Measurements from ENCODE around the gene MPC2.

The MPC2 gene

DNA sequence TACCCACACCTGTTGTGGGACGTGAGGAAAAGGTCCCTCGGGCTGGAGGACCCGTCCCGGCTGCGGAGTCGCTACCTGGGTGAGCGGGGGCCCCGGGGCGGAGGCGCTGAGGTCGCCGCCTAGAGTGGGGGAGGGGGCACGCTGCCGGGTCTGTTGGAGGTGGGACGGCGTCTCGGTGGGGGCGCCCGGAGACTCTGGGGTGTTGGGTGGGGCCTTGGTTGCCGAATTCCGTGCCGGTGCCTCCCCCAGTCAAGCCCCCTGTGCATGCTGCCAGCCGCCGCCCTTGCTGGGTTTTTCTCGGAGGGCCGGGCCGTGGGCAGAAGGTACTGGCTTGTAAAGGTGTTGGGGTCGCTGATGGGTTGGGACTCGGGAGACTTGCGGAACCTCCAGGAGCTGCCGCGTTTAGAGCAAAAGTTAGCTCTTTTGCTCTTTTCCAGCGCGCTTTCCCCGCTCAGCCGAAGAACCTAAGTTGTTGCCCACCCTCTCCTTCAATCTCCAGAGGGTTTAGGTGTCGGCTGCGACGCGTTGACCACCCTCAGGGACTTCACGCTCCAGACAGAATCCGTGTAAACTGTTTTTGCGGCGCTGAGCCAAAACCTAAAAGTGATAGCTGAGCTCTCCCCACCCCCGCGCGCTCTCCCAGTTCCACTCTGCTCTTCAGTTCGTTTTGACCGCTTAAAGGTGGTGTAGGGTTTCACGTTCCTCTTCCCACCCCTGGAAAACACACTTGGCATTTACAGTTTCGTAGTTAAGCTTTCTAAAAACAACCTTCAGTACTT lies at the start of gene MPC2:
Gene MPC2, minus strand, starts transcription at position 143 of the 779 bp plus-strand sequence. CDS start 1,231 bp downstream, outside the sequence.
- no peak for DNase-seq

DNA sequence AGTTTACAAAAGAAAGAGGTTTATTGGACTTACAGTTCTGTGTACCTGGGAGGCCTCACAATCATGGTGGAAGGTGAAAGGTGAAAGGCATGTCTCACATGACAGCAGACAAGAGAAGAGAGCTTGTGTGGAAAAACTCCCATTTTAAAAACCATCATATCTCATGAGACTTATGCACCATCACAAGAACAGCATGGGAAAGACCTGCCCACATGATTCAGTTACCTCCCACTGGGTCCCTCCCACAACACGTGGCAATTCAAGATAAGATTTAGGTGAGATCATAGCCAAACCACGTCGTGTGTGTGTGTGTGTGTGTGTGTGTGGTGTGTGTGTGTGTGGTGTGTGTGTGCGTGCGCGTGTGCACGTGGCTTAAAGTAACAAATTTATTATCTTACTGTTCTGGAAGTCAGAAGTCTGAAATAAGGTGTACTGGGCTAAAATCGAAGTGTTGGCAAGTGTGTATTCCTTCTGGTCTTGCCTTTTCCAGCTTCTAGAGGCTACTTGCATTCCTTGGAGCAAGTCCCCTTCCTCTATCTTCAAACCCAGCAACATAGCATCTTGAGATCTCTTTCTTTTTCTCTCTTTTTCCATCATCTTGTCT lies 48.1 kb upstream of the MPC2 start:
- DNase-seq, result no peak

DNA sequence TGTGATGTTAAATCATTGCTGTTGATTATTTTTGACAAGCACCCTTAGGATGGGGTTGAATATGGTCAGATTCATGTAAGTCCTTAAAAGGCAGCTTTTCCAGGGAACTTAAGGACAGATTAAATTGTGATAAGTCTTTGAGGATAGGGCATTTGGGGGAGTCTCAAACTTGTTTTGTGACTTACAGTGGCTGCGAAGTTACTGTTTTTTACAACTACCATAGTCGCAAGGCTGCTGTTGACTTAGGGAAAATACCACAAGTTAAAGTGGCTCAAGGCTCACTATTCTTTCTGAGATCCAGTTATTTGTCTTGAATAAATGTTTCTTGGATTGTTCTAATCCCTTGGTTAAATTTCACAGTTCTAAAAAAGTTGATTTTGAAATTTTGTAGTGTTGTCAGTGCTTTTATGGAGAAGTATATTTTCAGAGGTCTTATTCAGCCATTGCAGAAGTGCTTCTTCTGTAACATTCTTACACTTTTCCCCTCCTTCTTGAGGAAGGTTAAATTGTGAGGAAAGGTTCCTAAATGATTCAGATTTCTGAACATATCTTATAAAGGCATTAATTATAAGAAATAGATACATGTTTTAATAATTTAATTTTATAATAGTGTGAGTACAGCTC lies 47.0 kb upstream of the MPC2 start:
- no peak for DNase-seq

GRCh38 chr1:167981933-167982332 lies 45.1 kb upstream of the MPC2 start:
- no peak for DNase-seq

DNA sequence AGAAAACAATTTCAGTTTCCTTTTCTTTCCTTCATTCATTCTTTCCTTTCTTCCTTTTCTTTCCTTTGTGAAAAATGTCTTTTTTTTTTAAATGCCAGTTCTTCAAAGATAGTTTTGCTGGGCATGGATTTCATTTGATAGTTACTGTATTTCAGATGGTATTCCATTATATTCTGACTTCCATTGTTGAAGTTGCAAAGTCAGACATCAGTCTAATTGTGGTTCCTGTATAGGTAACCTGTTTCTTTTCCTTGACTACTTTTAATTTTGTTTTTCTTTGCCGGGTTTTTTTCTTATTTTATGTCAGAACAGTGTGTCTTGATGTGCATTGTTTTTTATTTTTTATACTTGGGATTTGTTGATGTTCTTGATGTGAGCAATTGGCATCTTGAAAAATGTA lies 40.4 kb upstream of the MPC2 start:
- DNase-seq, result no peak

GRCh38 chr1:167974698-167975097 lies 37.8 kb upstream of the MPC2 start:
- DNase-seq, result no peak

DNA sequence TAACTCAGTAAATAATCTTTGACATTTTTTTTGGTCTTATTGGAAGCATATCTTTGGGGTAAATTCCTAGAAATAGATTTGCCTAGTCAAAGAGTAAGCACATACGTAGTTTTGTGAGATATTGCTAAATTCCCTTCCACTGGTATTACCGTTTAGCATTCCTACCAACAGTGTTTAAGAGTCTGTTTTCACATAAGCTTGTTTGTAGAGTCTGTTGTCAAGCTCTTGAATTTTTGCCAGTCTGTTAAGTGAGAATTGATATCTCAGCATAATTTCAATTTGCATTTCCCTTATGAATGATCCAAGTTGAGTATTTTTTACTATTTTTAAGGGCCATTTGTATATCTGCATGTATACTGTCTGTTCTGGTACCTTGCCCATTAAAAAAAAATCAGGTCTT lies 37.0 kb upstream of the MPC2 start:
- no peak for DNase-seq

DNA sequence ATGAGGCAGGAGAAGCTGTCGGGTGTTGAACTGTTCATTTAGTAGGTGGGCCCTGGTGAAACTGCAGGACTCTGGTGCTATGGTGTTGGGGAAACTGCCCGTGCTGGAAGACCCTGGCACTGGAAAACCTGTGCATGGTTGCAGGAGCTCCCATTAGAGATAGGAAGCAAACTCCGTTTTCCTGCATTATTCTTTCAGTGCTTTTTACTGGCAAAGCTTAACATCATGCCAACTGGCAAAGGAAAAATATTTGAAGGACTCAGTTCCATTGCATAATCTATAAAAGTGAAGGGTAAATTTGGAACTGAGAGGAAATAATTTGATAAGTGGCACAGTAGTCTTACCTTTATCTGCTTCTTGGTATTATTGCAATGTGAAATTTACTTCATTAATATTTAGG lies 31.7 kb upstream of the MPC2 start:
- DNase-seq, result no peak

GRCh38 chr1:167966050-167966449 lies 29.2 kb upstream of the MPC2 start:
- DNase-seq, result no peak

DNA sequence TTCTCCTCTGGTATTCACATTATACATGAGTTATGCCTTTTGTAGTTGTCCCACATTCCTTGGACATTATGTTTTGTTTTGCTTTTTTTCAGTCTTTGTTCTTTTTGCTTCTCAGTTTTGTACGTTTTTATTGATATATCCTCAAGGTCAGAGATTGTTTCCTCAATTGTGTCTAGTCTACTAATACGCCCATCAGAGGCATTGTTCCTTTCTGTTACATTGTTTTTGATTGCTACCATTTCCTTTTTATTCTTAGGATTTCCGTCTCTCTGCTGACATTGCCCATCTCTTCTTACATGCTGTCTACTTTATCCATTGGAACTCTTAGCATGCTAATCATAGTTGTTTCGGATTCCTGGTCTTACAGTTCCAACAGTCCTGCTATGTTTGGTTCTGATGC lies 27.8 kb upstream of the MPC2 start:
- DNase-seq, result no peak

DNA sequence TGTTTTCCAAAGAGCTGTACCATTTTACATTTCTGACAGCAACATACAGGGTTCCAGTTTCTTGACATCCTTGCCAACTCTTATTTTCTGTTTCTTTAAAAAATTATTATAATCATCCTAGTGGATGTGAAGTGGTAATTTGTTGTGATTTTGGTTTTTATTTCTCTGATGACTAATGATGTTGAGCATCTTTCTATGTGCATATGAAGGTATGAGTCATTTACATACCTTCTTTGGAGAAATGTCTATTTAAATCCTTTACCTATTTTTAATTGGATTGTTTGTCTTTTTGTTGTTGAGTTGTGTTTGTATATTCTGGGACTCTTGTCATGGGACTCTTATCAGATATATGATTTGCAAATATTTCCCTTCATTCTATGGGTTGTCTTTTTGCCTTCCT lies 20.8 kb upstream of the MPC2 start:
- no peak for DNase-seq

DNA sequence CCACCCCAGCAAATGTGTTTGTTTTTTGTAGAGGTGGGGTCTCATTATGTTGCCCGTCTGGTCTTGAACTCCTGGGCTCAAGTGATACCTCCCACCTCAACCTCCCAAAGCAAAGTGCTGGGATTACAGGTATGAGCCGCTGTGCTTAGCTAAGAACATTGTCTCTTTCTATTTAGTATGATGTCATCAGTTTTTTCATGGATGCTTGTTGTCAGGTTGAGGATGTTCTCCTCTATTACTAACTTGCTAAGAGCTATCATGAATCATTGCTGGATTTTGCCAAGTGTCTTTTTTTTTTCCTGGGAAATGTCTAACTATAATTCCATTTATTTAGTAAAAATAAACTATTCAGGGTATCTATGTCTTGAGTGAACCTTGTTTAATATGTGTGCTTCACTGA lies 19.0 kb upstream of the MPC2 start:
- no peak for DNase-seq

DNA sequence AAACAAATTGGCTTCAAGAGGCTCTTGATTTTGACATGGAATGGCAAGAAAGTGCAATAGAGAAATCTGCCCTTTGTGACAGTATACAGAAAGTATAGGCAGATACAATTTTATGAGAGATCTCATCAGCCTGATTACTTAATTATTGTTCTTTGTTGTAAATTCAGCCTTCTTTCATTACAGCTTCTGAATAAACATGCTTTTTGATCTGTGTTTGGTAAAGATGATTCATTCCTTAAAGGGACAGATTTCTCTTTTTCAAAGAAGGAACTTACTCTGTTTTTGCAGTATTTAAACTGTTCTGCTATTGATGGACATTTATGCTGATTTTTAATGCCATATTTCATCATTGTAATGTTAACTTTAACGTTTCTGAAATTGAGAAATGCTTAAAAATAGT lies 13.7 kb upstream of the MPC2 start:
- DNase-seq, result no peak

DNA sequence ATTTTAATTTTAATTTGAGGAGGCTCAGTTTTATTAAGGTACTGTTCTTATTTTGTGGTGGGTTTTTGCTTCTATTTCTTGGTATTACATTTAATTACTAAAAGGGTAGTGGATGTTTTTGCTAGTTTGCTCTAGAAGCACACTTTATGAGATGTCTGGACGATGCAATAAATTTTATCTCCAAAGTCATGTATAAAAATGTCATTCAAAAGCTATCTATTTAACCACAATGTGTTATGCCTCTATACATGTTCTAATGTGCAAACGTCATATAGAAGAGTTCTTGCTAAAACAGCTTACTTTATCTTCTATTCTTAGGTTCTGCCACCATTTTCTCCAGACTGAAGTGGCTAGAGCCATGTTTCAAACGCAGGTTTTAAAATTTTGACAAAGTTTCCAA lies 12.9 kb upstream of the MPC2 start:
- DNase-seq, result no peak

DNA sequence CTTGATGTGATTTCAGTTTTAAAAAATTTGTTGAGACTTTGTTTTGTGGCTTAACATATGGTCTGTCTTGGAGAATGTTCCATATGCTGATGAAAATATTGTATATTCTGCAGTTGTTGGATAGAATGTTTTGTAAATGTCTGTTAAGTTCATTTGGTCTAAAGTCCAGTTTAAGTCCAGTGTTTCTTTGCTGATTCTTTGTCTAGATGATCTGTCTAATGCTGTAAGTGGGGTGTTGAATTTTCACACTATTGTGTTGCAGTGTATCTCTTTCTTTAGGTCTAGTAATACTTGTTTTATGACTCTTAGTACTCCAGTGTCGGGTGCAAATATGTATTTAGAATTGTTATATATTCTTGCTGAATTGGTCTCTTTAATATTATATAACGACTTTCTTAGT lies 10.9 kb upstream of the MPC2 start:
- DNase-seq, result no peak

DNA sequence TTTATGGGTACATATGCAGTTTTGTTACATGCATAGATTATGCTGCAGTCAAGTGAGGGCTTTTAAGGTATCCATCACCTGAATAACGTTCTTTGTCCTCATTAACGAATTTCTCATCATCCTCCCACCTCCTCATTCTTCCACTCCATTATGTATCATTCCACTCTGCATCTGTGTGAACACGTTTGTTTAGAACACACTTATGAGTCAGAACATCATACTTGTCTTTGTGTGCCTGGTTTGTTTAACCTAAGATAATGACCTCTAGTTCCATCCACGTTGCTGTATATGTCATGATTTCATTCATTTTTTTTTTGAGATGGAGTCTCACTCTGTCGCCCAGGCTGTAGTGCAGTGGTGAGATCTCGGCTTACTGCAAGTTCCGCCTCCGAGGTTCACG lies 6.7 kb upstream of the MPC2 start:
- DNase-seq, result no peak

DNA sequence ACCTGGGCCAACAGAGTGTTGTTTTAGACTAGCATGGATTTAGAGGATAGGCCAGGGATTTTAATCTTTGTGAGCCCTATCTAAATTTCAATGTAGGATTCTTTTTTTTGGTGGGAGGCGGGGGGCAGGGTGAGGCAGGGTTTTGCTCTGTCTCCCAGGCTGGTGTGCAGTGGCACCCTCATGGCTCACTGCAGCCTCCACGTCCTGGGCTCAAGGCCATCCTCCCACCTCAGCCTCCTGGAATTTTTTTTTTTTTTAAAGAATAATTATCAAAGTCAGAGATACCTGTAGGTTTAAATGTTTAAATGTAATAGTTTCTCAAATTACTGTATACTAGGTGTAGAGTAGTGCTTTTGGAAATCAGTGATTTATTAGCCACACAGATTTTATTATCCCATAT lies 3.4 kb upstream of the MPC2 start:
- no peak for DNase-seq

- DNase-seq, result no peak
Observed at GRCh38 chr1:167938080-167938636, 1.3 kb upstream of the MPC2 start.

DNA sequence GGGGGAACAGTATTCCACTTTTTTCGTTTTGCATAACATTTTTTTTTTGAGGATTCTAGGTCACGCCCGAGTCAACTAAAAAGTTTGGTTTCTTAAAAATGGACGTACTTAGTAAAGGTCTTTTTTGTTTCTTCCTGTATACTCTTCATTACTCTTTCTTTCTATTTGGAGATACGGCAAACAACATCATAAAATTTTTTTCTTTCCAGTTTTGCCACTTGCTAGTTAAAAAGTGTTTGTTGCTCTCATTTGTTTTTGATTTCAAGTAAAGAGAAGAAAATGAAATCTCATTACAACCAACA lies 788 bp upstream of the MPC2 start:
- DNase-seq, result no peak

DNA sequence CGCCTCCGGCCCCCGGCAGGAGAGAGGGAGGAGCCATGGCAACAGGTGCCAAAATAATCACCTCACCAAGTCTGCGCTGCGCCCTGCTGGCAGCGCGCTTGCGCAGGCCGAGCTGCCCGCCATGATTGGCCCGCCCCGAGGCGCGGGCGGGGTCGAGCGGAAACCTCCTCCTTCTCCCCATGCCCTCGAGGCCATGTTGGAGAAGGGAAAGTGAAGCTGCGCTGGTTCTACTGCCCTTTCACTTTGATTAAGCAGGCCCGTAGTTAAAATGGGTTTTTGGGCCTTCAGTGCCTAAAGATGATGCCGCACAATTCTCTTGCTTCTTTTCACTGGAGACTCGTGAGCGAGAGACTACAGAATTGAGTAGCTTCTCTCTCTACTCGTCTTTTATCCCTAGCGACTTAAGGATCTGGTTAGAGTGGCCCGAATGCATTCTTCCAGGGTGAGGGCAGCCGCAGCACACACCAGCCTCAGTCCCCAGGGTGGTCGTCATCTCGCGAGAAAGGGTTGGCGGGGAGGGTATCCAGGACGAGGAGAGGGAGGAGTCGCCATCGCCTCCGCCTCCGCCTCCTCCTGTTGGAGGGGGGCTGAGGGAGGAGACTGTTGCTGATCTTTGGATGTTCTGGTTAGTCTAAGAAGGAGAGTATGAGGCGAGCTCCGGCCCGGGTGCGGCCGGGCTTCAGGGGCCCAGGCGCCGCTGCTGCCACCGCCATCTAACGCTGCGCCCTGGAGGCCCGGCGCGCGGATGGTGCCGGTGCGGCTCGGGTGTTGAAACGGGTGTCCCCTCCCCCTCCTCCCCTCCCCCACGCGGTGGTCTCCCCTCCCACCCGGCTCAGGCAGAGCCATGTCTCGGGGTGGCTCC lies 573 bp downstream of the MPC2 start, which contains the start of gene DCAF6:
Gene DCAF6, plus strand, starts transcription at position 616 of the 862 bp plus-strand sequence. Its CDS starts 229 bp downstream, at position 845.
- peak; percentile 96 for DNase-seq

DNA sequence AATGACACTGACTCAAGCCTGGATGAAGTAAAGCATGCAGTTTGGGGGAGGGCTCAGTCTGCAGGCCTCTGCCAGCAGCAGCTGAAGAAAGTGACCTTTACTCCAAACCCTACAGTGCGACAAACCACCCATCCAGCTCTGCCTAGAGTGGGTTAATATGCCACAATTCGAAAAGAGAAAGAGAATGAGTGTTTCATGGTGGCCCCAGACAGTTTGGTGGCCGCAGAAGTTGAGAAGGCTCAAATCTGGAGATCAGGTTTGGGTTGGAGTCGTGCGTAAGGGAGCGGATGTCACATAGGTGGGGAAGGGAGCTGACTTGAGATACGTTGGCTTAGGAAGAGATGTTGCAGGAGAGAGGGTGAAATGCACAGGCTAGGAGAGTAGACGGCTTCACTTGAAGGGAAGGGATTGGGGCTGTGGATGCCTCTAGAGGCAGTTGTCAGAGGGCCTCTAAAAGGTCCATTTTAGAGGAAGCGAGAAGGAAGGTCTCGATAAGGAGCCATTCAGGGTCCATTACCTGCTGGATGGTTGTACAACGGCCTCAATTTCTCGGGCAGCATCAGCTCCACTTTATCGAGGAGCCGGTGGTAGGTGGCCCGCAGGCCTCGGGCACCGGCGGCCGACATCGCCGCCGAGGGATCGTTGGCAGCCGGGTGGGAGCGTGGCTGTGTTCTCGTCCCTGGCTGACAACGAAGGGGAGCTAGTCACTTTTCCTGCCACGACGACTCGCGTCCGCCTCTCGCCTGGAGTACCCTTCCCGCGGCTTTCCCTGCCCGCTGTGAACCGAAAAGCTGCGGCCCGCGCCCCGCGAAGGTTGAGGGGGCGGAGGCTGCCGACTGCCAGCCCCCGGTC lies 1.4 kb downstream of the MPC2 start:
- no peak for DNase-seq
